GM23338 (cell line): ENCODE data around the gene WDR20. TPM values are rescaled to one million over a fixed set of nuclear protein-coding genes. Genes with fewer than 3 reads are reported as not detected.

Experiments
- ATAC-seq: fragments of 200-7000 bp; cut with Tn5 transposase; 3 replicates; pipeline ENCODE4 v1.9.1; 2020
- DNase-seq: peaks from one replicate; pipeline ENCODE4 v3.0.0-alpha.2; 2015; ENCODE audit warnings: low spot score
- H2AFZ ChIP-seq: fragments of 200-600 bp; sonication (generic); 2 replicates; pipeline ENCODE4 v1.8.0; 2016; ENCODE audit warnings: antibody characterized with exemption, mild to moderate bottlenecking, moderate library complexity
- H3F3A ChIP-seq: fragments of 200-600 bp; sonication (generic); replicated peaks from 2 replicates; pipeline ENCODE4 v1.8.0; 2017; ENCODE audit warnings: antibody characterized with exemption, mixed run types, low read depth
- H3K27ac ChIP-seq: fragments of 200-600 bp; sonication (generic); 2 replicates; pipeline ENCODE4 v1.6.1; 2016; ENCODE audit warnings: low read depth
- H3K27me3 ChIP-seq: fragments of 200-600 bp; sonication (generic); 2 replicates; pipeline ENCODE4 v1.8.0; 2016; ENCODE audit warnings: mild to moderate bottlenecking, mixed run types, moderate library complexity; ENCODE audit not compliant: insufficient read depth
- H3K36me3 ChIP-seq: fragments of 200-600 bp; sonication (generic); 2 replicates; pipeline ENCODE4 v1.8.0; 2016; ENCODE audit warnings: mild to moderate bottlenecking; ENCODE audit not compliant: insufficient read depth
- H3K4me1 ChIP-seq: fragments of 200-600 bp; sonication (generic); 2 replicates; pipeline ENCODE4 v1.8.0; 2016; ENCODE audit warnings: mild to moderate bottlenecking, moderate library complexity; ENCODE audit not compliant: insufficient read depth
- H3K4me2 ChIP-seq: fragments of 200-600 bp; sonication (generic); 2 replicates; pipeline ENCODE4 v1.7.1; 2017; ENCODE audit warnings: mixed run types
- H3K4me3 ChIP-seq: fragments of 200-600 bp; sonication (generic); 2 replicates; pipeline ENCODE4 v1.6.1; 2016; ENCODE audit warnings: mixed run types
- H3K79me2 ChIP-seq: fragments of 200-600 bp; sonication (generic); replicated peaks from 2 replicates; pipeline ENCODE4 v1.8.0; 2017; ENCODE audit warnings: mild to moderate bottlenecking; ENCODE audit not compliant: insufficient read depth
- H3K9me2 ChIP-seq: fragments of 200-600 bp; sonication (generic); 2 replicates; pipeline ENCODE4 v1.8.0; 2017; ENCODE audit not compliant: insufficient read depth
- H4K20me1 ChIP-seq: fragments of 200-600 bp; sonication (generic); replicated peaks from 2 replicates; pipeline ENCODE4 v1.8.0; 2017; ENCODE audit warnings: mild to moderate bottlenecking; ENCODE audit not compliant: insufficient read depth
- H3K27ac Mint-ChIP-seq: 2 replicates; pipeline ENCODE4 v1.8.0; 2020; ENCODE audit warnings: inconsistent platforms, mild to moderate bottlenecking, moderate library complexity, mixed read lengths
- H3K27me3 Mint-ChIP-seq: 3 replicates; pipeline ENCODE4 v1.8.0; 2022; ENCODE audit warnings: low read depth, mild to moderate bottlenecking, moderate library complexity, mixed read lengths, inconsistent platforms; ENCODE audit not compliant: insufficient read depth, poor library complexity
- H3K36me3 Mint-ChIP-seq: 3 replicates; pipeline ENCODE4 v1.8.0; 2021; ENCODE audit warnings: low read depth, mild to moderate bottlenecking, inconsistent platforms, moderate library complexity, mixed read lengths
- H3K4me1 Mint-ChIP-seq: 3 replicates; pipeline ENCODE4 v1.8.0; 2020; ENCODE audit warnings: mild to moderate bottlenecking, inconsistent platforms, mixed read lengths
- H3K4me3 Mint-ChIP-seq: 3 replicates; pipeline ENCODE4 v1.8.0; 2021; ENCODE audit warnings: moderate library complexity, mild to moderate bottlenecking, inconsistent platforms, mixed read lengths
- H3K9me3 Mint-ChIP-seq: 3 replicates; pipeline ENCODE4 v1.8.0; 2020; ENCODE audit warnings: moderate library complexity, mild to moderate bottlenecking, inconsistent platforms, mixed read lengths
- CREB1 ChIP-seq: fragments of 250-450 bp; sonication (Bioruptor Pico); IDR thresholded peaks from 2 replicates; pipeline ENCODE4 v1.5.0; 2020; ENCODE audit warnings: low read depth, mild to moderate bottlenecking, moderate library complexity
- EZH2 ChIP-seq: fragments of 200-600 bp; sonication (generic); IDR thresholded peaks from one replicate; pipeline ENCODE4 v1.8.0; 2017; ENCODE audit warnings: antibody characterized with exemption, mild to moderate bottlenecking, low read depth; ENCODE audit not compliant: unreplicated experiment
- EZH2phosphoT487 ChIP-seq: fragments of 200-600 bp; sonication (generic); IDR thresholded peaks from one replicate; pipeline ENCODE4 v1.8.1; 2018; ENCODE audit warnings: antibody characterized with exemption; ENCODE audit not compliant: unreplicated experiment
- POLR2AphosphoS5 ChIP-seq: IDR thresholded peaks from 2 replicates; pipeline ENCODE4 v1.6.1; 2016; ENCODE audit warnings: antibody characterized with exemption, low read depth
- STAT1 ChIP-seq: IDR thresholded peaks from one replicate; pipeline ENCODE4 v1.6.1; 2016; ENCODE audit warnings: antibody characterized with exemption; ENCODE audit not compliant: unreplicated experiment
- ZNF331 ChIP-seq: fragments of 250-450 bp; sonication (Bioruptor Pico); IDR thresholded peaks from 2 replicates; pipeline ENCODE4 v1.5.0; 2020; ENCODE audit warnings: low read depth, mild to moderate bottlenecking, moderate library complexity
- polyA plus RNA-seq: library from polyadenylated mRNA; unstranded; fragments of >200 nt; fragmentation: Nextera tagmentation; extraction: Ambion mirVana; gene quantifications from 2 replicates; pipeline ENCODE4 v1.2.1, GENCODE V29; 2016
- total RNA-seq: library from RNA; depleted of rRNA; stranded (reverse); fragments of >200 nt; shearing (Covaris generic); gene quantifications from 2 replicates; pipeline ENCODE4 v1.2.3, GENCODE V29; 2014
- TF ChIP-seq, protein P1 (sequence below), 2 experiments: fragments of 200-600 bp in 1 of 2; sonication (generic) in 1 of 2; conservative IDR thresholded peaks; 2 replicates each; pipeline versions ENCODE4 v1.5.1 to v1.6.1; 2016 to 2017; ENCODE audit warnings: antibody characterized with exemption in 2 of 2, low read depth in 2 of 2, mild to moderate bottlenecking in 2 of 2, moderate library complexity in 1 of 2
- TF ChIP-seq, protein P2 (sequence below): IDR thresholded peaks from 2 replicates; pipeline ENCODE4 v1.6.1; 2016; ENCODE audit warnings: antibody characterized with exemption
- TF ChIP-seq, protein P3 (sequence below): fragments of 250-450 bp; sonication (Bioruptor Pico); IDR thresholded peaks from 2 replicates; pipeline ENCODE4 v1.5.0; 2020; ENCODE audit warnings: mild to moderate bottlenecking, moderate library complexity
- TF ChIP-seq, protein P4 (sequence below): IDR thresholded peaks from one replicate; pipeline ENCODE4 v1.6.1; 2018; ENCODE audit warnings: antibody characterized with exemption; ENCODE audit not compliant: unreplicated experiment

WDR20 gene
- total and polyA plus RNA-seq, 2 experiments from 2014 or later = 17.9 to 21.0 TPM

DNA sequence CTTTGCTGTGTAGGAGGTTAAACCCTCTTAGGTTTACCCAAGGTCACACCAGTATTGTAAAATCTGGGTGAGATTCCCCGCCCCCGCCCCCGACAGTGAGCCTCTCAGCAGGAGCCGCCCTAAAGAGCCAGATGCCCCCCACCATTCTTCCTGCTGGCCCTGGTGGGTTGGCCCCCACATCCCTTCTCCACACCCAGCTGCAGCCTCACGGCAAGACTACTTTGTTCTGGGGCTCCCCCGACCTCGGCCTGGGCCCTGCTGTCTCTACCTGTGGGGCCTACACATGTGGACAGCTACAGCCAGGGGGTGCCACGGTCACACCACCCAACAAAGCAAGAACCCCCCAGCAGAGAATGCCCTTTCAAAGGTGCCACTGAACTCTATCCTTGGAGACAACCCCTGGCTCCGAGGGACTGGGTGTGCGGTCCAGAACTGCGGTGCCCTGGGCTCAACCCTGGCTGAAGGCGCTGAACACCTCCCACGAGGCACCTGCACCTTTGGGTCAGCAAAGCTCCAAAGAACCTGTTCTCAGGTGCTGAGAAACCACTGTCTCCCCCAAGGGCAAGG, 82.4 kb downstream of the WDR20 start:
- Mint-ChIP-seq H3K9me3 (no peaks in the 10 kb centered on the region), H3K27ac (no peak overlapping the region), H3K27me3 (peaks cover 7% of the 10 kb centered on the region), H3K36me3 (peaks cover 3% of the 10 kb centered on the region; the same call in 2 of the 3 replicates), H3K4me3 (no peak overlapping the region), H3K4me1 (peaks cover 24% of the 10 kb centered on the region)
- H3F3A ChIP-seq = no peaks in the 10 kb centered on the region
- H3K36me3 ChIP-seq = no peaks in the 10 kb centered on the region
- ATAC-seq (no peak; the same call in 2 of the 3 replicates), DNase-seq (no peak)
- no peaks in the 10 kb centered on the region for H3K9me2 ChIP-seq
- peaks cover 11% of the 10 kb centered on the region; the same call in 1 of the 2 replicates for H3K79me2 ChIP-seq
- H3K4me2 ChIP-seq = no peak overlapping the region
- H3K27ac ChIP-seq = no peak overlapping the region
- no peaks in the 10 kb centered on the region for H3K27me3 ChIP-seq
- no peak overlapping the region for H2AFZ ChIP-seq
- no peak overlapping the region for H3K4me3 ChIP-seq
- TF ChIP-seq, protein P1, sequence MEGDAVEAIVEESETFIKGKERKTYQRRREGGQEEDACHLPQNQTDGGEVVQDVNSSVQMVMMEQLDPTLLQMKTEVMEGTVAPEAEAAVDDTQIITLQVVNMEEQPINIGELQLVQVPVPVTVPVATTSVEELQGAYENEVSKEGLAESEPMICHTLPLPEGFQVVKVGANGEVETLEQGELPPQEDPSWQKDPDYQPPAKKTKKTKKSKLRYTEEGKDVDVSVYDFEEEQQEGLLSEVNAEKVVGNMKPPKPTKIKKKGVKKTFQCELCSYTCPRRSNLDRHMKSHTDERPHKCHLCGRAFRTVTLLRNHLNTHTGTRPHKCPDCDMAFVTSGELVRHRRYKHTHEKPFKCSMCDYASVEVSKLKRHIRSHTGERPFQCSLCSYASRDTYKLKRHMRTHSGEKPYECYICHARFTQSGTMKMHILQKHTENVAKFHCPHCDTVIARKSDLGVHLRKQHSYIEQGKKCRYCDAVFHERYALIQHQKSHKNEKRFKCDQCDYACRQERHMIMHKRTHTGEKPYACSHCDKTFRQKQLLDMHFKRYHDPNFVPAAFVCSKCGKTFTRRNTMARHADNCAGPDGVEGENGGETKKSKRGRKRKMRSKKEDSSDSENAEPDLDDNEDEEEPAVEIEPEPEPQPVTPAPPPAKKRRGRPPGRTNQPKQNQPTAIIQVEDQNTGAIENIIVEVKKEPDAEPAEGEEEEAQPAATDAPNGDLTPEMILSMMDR (conservative IDR thresholded peaks at IDR 0.05; ENCODE audit: low read depth in 2 of 2) = no peak
- TF ChIP-seq CREB1 (CRISPR knock-in tag) = no peak
- no peak for TF ChIP-seq EZH2phosphoT487
- TF ChIP-seq STAT1 = no peak
- TF ChIP-seq, protein P2, sequence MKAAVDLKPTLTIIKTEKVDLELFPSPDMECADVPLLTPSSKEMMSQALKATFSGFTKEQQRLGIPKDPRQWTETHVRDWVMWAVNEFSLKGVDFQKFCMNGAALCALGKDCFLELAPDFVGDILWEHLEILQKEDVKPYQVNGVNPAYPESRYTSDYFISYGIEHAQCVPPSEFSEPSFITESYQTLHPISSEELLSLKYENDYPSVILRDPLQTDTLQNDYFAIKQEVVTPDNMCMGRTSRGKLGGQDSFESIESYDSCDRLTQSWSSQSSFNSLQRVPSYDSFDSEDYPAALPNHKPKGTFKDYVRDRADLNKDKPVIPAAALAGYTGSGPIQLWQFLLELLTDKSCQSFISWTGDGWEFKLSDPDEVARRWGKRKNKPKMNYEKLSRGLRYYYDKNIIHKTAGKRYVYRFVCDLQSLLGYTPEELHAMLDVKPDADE = no peak
- TF ChIP-seq EZH2 = no peak
- TF ChIP-seq, protein P3, sequence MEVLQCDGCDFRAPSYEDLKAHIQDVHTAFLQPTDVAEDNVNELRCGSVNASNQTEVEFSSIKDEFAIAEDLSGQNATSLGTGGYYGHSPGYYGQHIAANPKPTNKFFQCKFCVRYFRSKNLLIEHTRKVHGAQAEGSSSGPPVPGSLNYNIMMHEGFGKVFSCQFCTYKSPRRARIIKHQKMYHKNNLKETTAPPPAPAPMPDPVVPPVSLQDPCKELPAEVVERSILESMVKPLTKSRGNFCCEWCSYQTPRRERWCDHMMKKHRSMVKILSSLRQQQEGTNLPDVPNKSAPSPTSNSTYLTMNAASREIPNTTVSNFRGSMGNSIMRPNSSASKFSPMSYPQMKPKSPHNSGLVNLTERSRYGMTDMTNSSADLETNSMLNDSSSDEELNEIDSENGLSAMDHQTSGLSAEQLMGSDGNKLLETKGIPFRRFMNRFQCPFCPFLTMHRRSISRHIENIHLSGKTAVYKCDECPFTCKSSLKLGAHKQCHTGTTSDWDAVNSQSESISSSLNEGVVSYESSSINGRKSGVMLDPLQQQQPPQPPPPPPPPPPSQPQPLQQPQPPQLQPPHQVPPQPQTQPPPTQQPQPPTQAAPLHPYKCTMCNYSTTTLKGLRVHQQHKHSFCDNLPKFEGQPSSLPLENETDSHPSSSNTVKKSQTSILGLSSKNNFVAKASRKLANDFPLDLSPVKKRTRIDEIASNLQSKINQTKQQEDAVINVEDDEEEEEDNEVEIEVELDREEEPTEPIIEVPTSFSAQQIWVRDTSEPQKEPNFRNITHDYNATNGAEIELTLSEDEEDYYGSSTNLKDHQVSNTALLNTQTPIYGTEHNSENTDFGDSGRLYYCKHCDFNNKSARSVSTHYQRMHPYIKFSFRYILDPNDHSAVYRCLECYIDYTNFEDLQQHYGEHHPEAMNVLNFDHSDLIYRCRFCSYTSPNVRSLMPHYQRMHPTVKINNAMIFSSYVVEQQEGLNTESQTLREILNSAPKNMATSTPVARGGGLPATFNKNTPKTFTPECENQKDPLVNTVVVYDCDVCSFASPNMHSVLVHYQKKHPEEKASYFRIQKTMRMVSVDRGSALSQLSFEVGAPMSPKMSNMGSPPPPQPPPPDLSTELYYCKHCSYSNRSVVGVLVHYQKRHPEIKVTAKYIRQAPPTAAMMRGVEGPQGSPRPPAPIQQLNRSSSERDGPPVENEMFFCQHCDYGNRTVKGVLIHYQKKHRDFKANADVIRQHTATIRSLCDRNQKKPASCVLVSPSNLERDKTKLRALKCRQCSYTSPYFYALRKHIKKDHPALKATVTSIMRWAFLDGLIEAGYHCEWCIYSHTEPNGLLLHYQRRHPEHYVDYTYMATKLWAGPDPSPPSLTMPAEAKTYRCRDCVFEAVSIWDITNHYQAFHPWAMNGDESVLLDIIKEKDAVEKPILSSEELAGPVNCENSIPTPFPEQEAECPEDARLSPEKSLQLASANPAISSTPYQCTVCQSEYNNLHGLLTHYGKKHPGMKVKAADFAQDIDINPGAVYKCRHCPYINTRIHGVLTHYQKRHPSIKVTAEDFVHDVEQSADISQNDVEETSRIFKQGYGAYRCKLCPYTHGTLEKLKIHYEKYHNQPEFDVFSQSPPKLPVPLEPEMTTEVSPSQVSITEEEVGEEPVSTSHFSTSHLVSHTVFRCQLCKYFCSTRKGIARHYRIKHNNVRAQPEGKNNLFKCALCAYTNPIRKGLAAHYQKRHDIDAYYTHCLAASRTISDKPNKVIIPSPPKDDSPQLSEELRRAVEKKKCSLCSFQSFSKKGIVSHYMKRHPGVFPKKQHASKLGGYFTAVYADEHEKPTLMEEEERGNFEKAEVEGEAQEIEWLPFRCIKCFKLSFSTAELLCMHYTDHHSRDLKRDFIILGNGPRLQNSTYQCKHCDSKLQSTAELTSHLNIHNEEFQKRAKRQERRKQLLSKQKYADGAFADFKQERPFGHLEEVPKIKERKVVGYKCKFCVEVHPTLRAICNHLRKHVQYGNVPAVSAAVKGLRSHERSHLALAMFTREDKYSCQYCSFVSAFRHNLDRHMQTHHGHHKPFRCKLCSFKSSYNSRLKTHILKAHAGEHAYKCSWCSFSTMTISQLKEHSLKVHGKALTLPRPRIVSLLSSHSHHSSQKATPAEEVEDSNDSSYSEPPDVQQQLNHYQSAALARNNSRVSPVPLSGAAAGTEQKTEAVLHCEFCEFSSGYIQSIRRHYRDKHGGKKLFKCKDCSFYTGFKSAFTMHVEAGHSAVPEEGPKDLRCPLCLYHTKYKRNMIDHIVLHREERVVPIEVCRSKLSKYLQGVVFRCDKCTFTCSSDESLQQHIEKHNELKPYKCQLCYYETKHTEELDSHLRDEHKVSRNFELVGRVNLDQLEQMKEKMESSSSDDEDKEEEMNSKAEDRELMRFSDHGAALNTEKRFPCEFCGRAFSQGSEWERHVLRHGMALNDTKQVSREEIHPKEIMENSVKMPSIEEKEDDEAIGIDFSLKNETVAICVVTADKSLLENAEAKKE (CRISPR knock-in tag) = no peak
- no peak for TF ChIP-seq POLR2AphosphoS5
- TF ChIP-seq, protein P4, sequence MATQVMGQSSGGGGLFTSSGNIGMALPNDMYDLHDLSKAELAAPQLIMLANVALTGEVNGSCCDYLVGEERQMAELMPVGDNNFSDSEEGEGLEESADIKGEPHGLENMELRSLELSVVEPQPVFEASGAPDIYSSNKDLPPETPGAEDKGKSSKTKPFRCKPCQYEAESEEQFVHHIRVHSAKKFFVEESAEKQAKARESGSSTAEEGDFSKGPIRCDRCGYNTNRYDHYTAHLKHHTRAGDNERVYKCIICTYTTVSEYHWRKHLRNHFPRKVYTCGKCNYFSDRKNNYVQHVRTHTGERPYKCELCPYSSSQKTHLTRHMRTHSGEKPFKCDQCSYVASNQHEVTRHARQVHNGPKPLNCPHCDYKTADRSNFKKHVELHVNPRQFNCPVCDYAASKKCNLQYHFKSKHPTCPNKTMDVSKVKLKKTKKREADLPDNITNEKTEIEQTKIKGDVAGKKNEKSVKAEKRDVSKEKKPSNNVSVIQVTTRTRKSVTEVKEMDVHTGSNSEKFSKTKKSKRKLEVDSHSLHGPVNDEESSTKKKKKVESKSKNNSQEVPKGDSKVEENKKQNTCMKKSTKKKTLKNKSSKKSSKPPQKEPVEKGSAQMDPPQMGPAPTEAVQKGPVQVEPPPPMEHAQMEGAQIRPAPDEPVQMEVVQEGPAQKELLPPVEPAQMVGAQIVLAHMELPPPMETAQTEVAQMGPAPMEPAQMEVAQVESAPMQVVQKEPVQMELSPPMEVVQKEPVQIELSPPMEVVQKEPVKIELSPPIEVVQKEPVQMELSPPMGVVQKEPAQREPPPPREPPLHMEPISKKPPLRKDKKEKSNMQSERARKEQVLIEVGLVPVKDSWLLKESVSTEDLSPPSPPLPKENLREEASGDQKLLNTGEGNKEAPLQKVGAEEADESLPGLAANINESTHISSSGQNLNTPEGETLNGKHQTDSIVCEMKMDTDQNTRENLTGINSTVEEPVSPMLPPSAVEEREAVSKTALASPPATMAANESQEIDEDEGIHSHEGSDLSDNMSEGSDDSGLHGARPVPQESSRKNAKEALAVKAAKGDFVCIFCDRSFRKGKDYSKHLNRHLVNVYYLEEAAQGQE = no peak
- no peak for TF ChIP-seq ZNF331
- peaks cover 12% of the 10 kb centered on the region; the same call in 1 of the 2 replicates for H3K4me1 ChIP-seq
- no peaks in the 10 kb centered on the region; the same call in 1 of the 2 replicates for H4K20me1 ChIP-seq
